ENCODE results near the gene SLC6A19. TPM values are rescaled to one million over a fixed set of nuclear protein-coding genes. Genes with fewer than 3 reads are reported as not detected.

SLC6A19 gene
- total RNA-seq, 1 experiment from 2014 or later = 0.04 TPM

GRCh38 chr5:1184163-1184470 lies 17.3 kb upstream of the SLC6A19 start (continued):
- TF ChIP-seq E2F1 (CRISPR knock-in tag; IDR thresholded peaks at IDR 0.05) (no peak), KAT7 (CRISPR knock-in tag; IDR thresholded peaks at IDR 0.05; ENCODE audit: borderline replicate concordance) (no peak), ZNF671 (CRISPR knock-in tag; IDR thresholded peaks at IDR 0.05) (no peak), GRHL2 (CRISPR knock-in tag; IDR thresholded peaks at IDR 0.05; ENCODE audit: insufficient replicate concordance, severe bottlenecking) (no peak), ATF3 (CRISPR knock-in tag; conservative IDR thresholded peaks at IDR 0.05) (no peak)

- DNase-seq (ENCODE audit: low spot score) (no peak), ATAC-seq (no peak)
- Mint-ChIP-seq H3K27me3 (ENCODE audit: low read depth) (no peaks in the 10 kb centered on the region), H3K9me3 (no peaks in the 10 kb centered on the region), H3K27ac (no peak overlapping the region), H3K36me3 (no peaks in the 10 kb centered on the region), H3K4me1 (no peaks in the 10 kb centered on the region), H3K4me3 (no peak overlapping the region)
- POLR2A ChIA-PET = no interaction called here
- TF ChIP-seq ZNF263 (CRISPR knock-in tag; IDR thresholded peaks at IDR 0.05; ENCODE audit: low read depth) (no peak), ZNF671 (CRISPR knock-in tag; IDR thresholded peaks at IDR 0.05) (no peak), CREB1 (CRISPR knock-in tag; IDR thresholded peaks at IDR 0.05) (no peak), ATF6 (CRISPR knock-in tag; IDR thresholded peaks at IDR 0.05) (no peak), GRHL2 (CRISPR knock-in tag; IDR thresholded peaks at IDR 0.05; ENCODE audit: insufficient replicate concordance, severe bottlenecking) (no peak), ATF1 (CRISPR knock-in tag; IDR thresholded peaks at IDR 0.05) (no peak), AR (CRISPR knock-in tag; IDR thresholded peaks at IDR 0.05) (no peak), ERG (CRISPR knock-in tag; IDR thresholded peaks at IDR 0.05) (no peak), MLX (CRISPR knock-in tag; IDR thresholded peaks at IDR 0.05) (no peak), MYBL2 (CRISPR knock-in tag; IDR thresholded peaks at IDR 0.05) (no peak), NR1H2 (CRISPR knock-in tag; IDR thresholded peaks at IDR 0.05) (no peak), FOXP4 (CRISPR knock-in tag; IDR thresholded peaks at IDR 0.05) (no peak), CREM (CRISPR knock-in tag; IDR thresholded peaks at IDR 0.05) (no peak), IRF2 (CRISPR knock-in tag; IDR thresholded peaks at IDR 0.05; ENCODE audit: borderline replicate concordance, low read depth) (no peak), PRRX2 (CRISPR knock-in tag; IDR thresholded peaks at IDR 0.05) (no peak)
- CTCF ChIA-PET = interaction anchor here (1.0 to 2.4 kb wide), 3 partner anchors 17 to 46 kb away, joined by 3 to 7 read pairs (median 4); no protein-coding TSS in a partner anchor
These were observed 16.9 kb upstream of the SLC6A19 start for GRCh38 chr5:1184481-1184880.
